Measurements from ENCODE around the gene FUNDC2. TPM values are rescaled to one million over a fixed set of nuclear protein-coding genes. Genes with fewer than 3 reads are reported as not detected.
"Not testable (repeated sequence)": the region's sequence is repeated elsewhere in the genome, so short reads cannot be mapped to it uniquely, and the experiment has no call there.

FUNDC2 gene
- total RNA-seq, 4 donors from 2014 or later = 73.8 to 98.2 (median 95.9) TPM

DNA sequence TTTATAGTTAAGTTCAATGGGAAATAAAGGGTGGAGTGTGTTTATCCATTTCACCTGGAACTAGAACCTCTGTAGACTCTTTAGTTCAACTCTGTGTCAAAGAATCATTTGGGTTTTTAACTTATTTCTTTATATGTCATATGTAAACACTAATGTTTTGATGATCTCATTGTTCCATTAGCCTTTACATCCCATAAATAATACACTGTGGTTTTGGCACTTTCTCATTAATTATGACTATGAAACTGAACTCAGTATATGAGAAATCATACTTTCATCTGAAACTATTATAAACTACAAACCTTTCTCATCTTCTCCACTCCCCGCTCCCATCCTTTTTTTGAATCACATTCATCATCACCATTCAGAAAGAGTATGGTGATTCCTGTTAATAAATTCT, 35.2 kb upstream of the FUNDC2 start:
- intact Hi-C loops (cut with DNase I) = no loop called here
- H3K36me3 ChIP-seq = no peaks in the 10 kb centered on the region

DNA sequence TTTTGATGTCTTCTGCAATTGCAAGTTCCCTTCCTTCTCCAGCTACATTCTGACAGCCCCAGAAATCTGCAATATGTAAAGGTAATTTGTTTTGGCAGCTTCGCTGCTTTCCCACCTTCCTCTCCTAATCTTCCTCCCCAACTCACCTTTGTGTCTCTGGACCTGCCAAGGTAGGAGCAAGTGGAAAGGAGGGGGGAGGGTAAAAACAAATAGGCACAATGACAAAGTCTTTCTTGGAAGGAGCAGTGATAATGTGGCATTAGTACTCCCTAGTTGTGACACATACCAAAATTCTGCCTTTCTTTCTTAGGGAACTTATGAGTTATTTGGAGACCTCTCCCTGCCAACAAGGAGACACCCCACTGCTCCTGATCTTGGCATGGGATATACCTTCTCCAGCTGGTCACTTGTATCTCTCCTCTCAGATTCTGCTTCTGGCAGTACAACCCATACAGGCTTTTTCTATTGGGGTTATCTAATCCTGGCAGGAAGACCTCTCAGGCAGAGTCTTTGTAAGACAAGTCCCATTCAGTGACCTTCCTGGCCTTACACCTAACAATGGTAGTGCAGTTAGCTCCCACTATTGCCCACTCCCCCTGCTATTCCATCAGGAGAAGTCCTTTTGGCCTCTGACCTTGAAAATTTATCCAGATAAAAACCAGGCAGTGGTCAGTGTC, 28.3 kb upstream of the FUNDC2 start:
- Histone ChIP-seq H3K9me3 (no peaks in the 10 kb centered on the region), H3K27ac (replicated peaks in 1 of 4) (no peak overlapping the region), H3K27me3 (no peaks in the 10 kb centered on the region), H3K4me1 (no peaks in the 10 kb centered on the region), H3K4me3 (no peak overlapping the region), H3K36me3 (no peaks in the 10 kb centered on the region)
- WGBS = 81% methylated on average over 1 of the region's 1 CpG
- intact Hi-C loops (cut with DNase I) = no loop called here
- no peak for TF ChIP-seq EP300 (IDR thresholded peaks at IDR 0.05)
- TF ChIP-seq, protein P1, sequence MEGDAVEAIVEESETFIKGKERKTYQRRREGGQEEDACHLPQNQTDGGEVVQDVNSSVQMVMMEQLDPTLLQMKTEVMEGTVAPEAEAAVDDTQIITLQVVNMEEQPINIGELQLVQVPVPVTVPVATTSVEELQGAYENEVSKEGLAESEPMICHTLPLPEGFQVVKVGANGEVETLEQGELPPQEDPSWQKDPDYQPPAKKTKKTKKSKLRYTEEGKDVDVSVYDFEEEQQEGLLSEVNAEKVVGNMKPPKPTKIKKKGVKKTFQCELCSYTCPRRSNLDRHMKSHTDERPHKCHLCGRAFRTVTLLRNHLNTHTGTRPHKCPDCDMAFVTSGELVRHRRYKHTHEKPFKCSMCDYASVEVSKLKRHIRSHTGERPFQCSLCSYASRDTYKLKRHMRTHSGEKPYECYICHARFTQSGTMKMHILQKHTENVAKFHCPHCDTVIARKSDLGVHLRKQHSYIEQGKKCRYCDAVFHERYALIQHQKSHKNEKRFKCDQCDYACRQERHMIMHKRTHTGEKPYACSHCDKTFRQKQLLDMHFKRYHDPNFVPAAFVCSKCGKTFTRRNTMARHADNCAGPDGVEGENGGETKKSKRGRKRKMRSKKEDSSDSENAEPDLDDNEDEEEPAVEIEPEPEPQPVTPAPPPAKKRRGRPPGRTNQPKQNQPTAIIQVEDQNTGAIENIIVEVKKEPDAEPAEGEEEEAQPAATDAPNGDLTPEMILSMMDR (IDR thresholded peaks at IDR 0.05) = no peak
- TF ChIP-seq POLR2A (IDR thresholded peaks at IDR 0.05; ENCODE audit: low read depth) = no peak
- TF ChIP-seq POLR2AphosphoS5 (IDR thresholded peaks at IDR 0.05) = no peak
- no peak for DNase-seq (ENCODE audit: extremely low spot score)

More for the DNA sequence above, 35.2 kb upstream of the FUNDC2 start:
- Histone ChIP-seq H3K27ac (replicated peaks in 1 of 4) (no peak overlapping the region), H3K4me3 (no peak overlapping the region), H3K9me3 (no peaks in the 10 kb centered on the region), H3K27me3 (no peaks in the 10 kb centered on the region), H3K4me1 (no peaks in the 10 kb centered on the region)
- 83% methylated on average over 1 of the region's 1 CpG for WGBS
- no peak for DNase-seq (ENCODE audit: extremely low spot score)
- TF ChIP-seq POLR2A (IDR thresholded peaks at IDR 0.05; ENCODE audit: low read depth) (no peak), POLR2AphosphoS5 (IDR thresholded peaks at IDR 0.05) (no peak), EP300 (IDR thresholded peaks at IDR 0.05) (no peak)
- TF ChIP-seq, protein P1 (IDR thresholded peaks at IDR 0.05) = no peak

- TF ChIP-seq, protein P1 (IDR thresholded peaks at IDR 0.05) = no peak
- no peak for TF ChIP-seq POLR2AphosphoS5 (IDR thresholded peaks at IDR 0.05)
- no peak for TF ChIP-seq POLR2A (IDR thresholded peaks at IDR 0.05; ENCODE audit: low read depth)
- no peak for TF ChIP-seq EP300 (IDR thresholded peaks at IDR 0.05)
- Histone ChIP-seq H3K36me3 (no peaks in the 10 kb centered on the region), H3K27ac (replicated peaks in 1 of 4) (no peak overlapping the region), H3K4me3 (no peak overlapping the region), H3K4me1 (no peaks in the 10 kb centered on the region), H3K27me3 (no peaks in the 10 kb centered on the region), H3K9me3 (no peaks in the 10 kb centered on the region)
- intact Hi-C loops (cut with DNase I) = no loop called here
- WGBS = 71% methylated on average over 1 of the region's 1 CpG
- no peak for DNase-seq (ENCODE audit: extremely low spot score)
Measured at GRCh38 chrX:155000841-155001240, 25.8 kb upstream of the FUNDC2 start.

DNA sequence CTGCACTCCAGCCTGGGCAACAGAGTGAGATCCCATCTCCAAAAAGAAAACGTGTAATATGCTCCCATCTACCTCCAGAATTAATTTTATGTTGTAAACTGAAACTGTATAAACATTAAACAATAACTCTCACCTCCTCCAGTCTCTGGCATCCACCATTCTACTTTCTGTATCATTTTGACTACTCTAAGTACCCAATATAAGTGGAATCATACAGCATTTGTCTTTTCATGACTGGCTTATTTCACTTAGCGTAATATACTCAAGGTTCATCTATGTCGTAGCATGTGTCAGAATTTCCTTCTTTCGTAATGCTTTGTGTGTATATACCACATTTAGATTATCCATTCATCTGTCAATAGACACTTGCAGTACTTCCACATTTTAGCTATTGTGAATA, 24.8 kb upstream of the FUNDC2 start:
- H3K27ac ChIP-seq (replicated peaks in 1 of 4) = no peak overlapping the region
- no peak for DNase-seq (ENCODE audit: extremely low spot score)
- 77% methylated on average over 4 of the region's 4 CpGs for WGBS
- no peaks in the 10 kb centered on the region for H3K27me3 ChIP-seq
- TF ChIP-seq EP300 (IDR thresholded peaks at IDR 0.05) (no peak), POLR2AphosphoS5 (IDR thresholded peaks at IDR 0.05) (no peak), POLR2A (IDR thresholded peaks at IDR 0.05; ENCODE audit: low read depth) (no peak)
- TF ChIP-seq, protein P1 (IDR thresholded peaks at IDR 0.05) = no peak
- H3K4me1 ChIP-seq = no peaks in the 10 kb centered on the region
- no peak overlapping the region for H3K4me3 ChIP-seq
- H3K9me3 ChIP-seq = no peaks in the 10 kb centered on the region
- H3K36me3 ChIP-seq = no peaks in the 10 kb centered on the region
- intact Hi-C loops (cut with DNase I) = no loop called here

DNA sequence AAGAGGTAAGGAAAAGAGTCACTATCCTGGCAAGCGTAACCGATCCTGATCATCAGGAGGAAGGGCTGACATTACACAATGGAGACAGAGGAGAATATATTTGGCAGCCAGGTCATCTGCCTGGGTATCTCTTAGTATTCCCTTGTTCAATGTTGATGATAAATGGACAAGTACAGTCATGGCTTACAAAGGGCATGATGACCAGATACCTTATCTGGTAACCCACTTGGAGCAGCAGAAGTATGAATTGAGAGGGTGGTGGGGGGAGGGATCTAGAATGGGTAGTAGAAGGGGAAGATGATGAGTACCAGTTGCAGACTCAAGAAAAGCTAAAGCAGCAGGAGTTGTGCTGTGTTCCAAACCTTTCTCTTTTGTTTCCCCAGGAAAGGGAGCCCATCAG, 21.5 kb upstream of the FUNDC2 start:
- Histone ChIP-seq H3K27ac (replicated peaks in 1 of 4) (no peak overlapping the region), H3K36me3 (no peaks in the 10 kb centered on the region), H3K9me3 (no peaks in the 10 kb centered on the region), H3K27me3 (no peaks in the 10 kb centered on the region), H3K4me1 (peaks cover 4 to 13% (median 5%) of the 10 kb centered on the region in 4 donors), H3K4me3 (no peak overlapping the region)
- 76% methylated on average over 2 of the region's 2 CpGs for WGBS
- intact Hi-C loops (cut with DNase I) = no loop called here
- no peak for DNase-seq (ENCODE audit: extremely low spot score)
- TF ChIP-seq EP300 (IDR thresholded peaks at IDR 0.05) (no peak), POLR2AphosphoS5 (IDR thresholded peaks at IDR 0.05) (no peak), POLR2A (IDR thresholded peaks at IDR 0.05; ENCODE audit: low read depth) (no peak)
- TF ChIP-seq, protein P1 (IDR thresholded peaks at IDR 0.05) = no peak

GRCh38 chrX:155006379-155006778, 20.3 kb upstream of the FUNDC2 start:
- H3K9me3 ChIP-seq; intact Hi-C loops (cut with DNase I); H3K27ac ChIP-seq (replicated peaks in 1 of 4); H3K36me3 ChIP-seq; H3K27me3 ChIP-seq; H3K4me3 ChIP-seq; DNase-seq (ENCODE audit: extremely low spot score): not testable (repeated sequence)
- WGBS = no CpG with 5 or more reads among the region's 10 CpGs
- peaks cover 4 to 13% (median 5%) of the 10 kb centered on the region in 4 donors for H3K4me1 ChIP-seq
